SK-N-SH (cell line): ENCODE results near the gene CD3E. TPM values are rescaled to one million over a fixed set of nuclear protein-coding genes. Genes with fewer than 3 reads are reported as not detected.

Source experiments
- CTCF ChIA-PET: fragments of 300-600, 350-600 bp; formaldehyde crosslinking; extraction: SDS; loops from one replicate; lab custom pipeline; 2021; lab: Yijun Ruan, JAX
- POLR2A ChIA-PET: fragments of 350-600 bp; sonication (Branson Sonifier 250); formaldehyde crosslinking; extraction: SDS; loops from one replicate; lab custom pipeline; 2020; ENCODE audit warnings: antibody characterized with exemption, inconsistent platforms; lab: Yijun Ruan, JAX
- DNase-seq: peaks from one replicate; pipeline ENCODE4 v3.0.0; 2012
- H2AFZ ChIP-seq: fragments of 200-600 bp; sonication (generic); 2 replicates; pipeline ENCODE4 v1.8.1; 2016; ENCODE audit warnings: antibody characterized with exemption, mild to moderate bottlenecking, low read depth
- H3F3A ChIP-seq: fragments of 200-600 bp; sonication (generic); replicated peaks from 2 replicates; pipeline ENCODE3; 2016; ENCODE audit warnings: antibody characterized with exemption, mild to moderate bottlenecking; ENCODE audit not compliant: insufficient read depth
- H3K27ac ChIP-seq, 2 experiments: fragments of 200-500 bp in 1 of 2; fragments of 200-600 bp in 1 of 2; sonication (Bioruptor generic) in 1 of 2; sonication (generic), shearing (Covaris generic) in 1 of 2; 2 replicates each; pipeline versions ENCODE4 v1.5.1 to v1.6.1; 2014 to 2016; ENCODE audit warnings: low read depth in 2 of 2, inconsistent platforms in 1 of 2, low read length in 1 of 2, mild to moderate bottlenecking in 1 of 2, mixed read lengths in 1 of 2
- H3K27me3 ChIP-seq: fragments of 200-600 bp; sonication (generic), shearing (Covaris generic); 2 replicates; pipeline ENCODE4 v1.6.1; 2016; ENCODE audit warnings: mixed run types; ENCODE audit not compliant: insufficient read depth
- H3K36me3 ChIP-seq, 2 experiments: fragments of 200-500 bp in 1 of 2; fragments of 200-600 bp in 1 of 2; sonication (Bioruptor generic) in 1 of 2; sonication (generic) in 1 of 2; replicated peaks in 1 of 2; 2 replicates each; pipeline versions ENCODE3 to v1.5.1; 2014 to 2016; ENCODE audit warnings: low read length in 1 of 2, mild to moderate bottlenecking in 1 of 2; ENCODE audit not compliant: insufficient read depth in 2 of 2, control insufficient read depth in 1 of 2
- H3K4me1 ChIP-seq, 2 experiments: fragments of 200-500 bp in 1 of 2; fragments of 200-600 bp in 1 of 2; sonication (Bioruptor generic) in 1 of 2; sonication (generic), shearing (Covaris generic) in 1 of 2; 2 replicates each; pipeline versions ENCODE4 v1.5.1 to v1.6.1; 2014 to 2016; ENCODE audit warnings: low read depth in 1 of 2, low read length in 1 of 2, mixed run types in 1 of 2; ENCODE audit not compliant: insufficient read depth in 2 of 2, control insufficient read depth in 1 of 2
- H3K4me2 ChIP-seq: fragments of 200-600 bp; sonication (generic), shearing (Covaris generic); 2 replicates; pipeline ENCODE4 v1.6.1; 2017; ENCODE audit warnings: mixed run types
- H3K4me3 ChIP-seq, 2 experiments: fragments of 200-500 bp in 1 of 2; fragments of 200-600 bp in 1 of 2; sonication (Bioruptor generic) in 1 of 2; sonication (generic), shearing (Covaris generic) in 1 of 2; 2 replicates each; pipeline versions ENCODE4 v1.5.1 to v1.8.1; 2014 to 2016; ENCODE audit warnings: low read depth in 2 of 2, inconsistent platforms in 1 of 2, low read length in 1 of 2, mild to moderate bottlenecking in 1 of 2, mixed read lengths in 1 of 2, moderate library complexity in 1 of 2
- H3K79me2 ChIP-seq: fragments of 200-600 bp; sonication (generic); 2 replicates; pipeline ENCODE4 v1.8.1; 2017; ENCODE audit warnings: mild to moderate bottlenecking; ENCODE audit not compliant: insufficient read depth
- H3K9ac ChIP-seq: fragments of 200-600 bp; sonication (generic); 2 replicates; pipeline ENCODE4 v1.6.1; 2017; ENCODE audit warnings: mixed run types
- H3K9me2 ChIP-seq: fragments of 200-600 bp; sonication (generic); 2 replicates; pipeline ENCODE4 v1.6.1; 2017; ENCODE audit warnings: mixed run types
- H3K9me3 ChIP-seq: fragments of 200-600 bp; sonication (generic); 2 replicates; pipeline ENCODE4 v1.6.1; 2017; ENCODE audit warnings: mixed run types, mild to moderate bottlenecking, moderate library complexity
- H4K20me1 ChIP-seq: fragments of 200-600 bp; sonication (generic); 2 replicates; pipeline ENCODE4 v1.6.1; 2017; ENCODE audit warnings: mild to moderate bottlenecking, mixed run types; ENCODE audit not compliant: insufficient read depth
- CTCF ChIP-seq: fragments of 200-600 bp; sonication (generic); IDR thresholded peaks from 2 replicates; pipeline ENCODE4 v1.6.1; 2017; ENCODE audit warnings: antibody characterized with exemption, mild to moderate bottlenecking, moderate library complexity
- ELF1 ChIP-seq: IDR thresholded peaks from 2 replicates; pipeline ENCODE4 v1.4.0; 2012
- EZH2phosphoT487 ChIP-seq: fragments of 200-600 bp; sonication (generic); IDR thresholded peaks from 2 replicates; pipeline ENCODE4 v1.6.1; 2017; ENCODE audit warnings: low read depth, mixed run types, mild to moderate bottlenecking, antibody characterized with exemption, moderate library complexity, borderline replicate concordance
- GABPA ChIP-seq: IDR thresholded peaks from 2 replicates; pipeline ENCODE4 v1.4.0; 2012; ENCODE audit warnings: low read depth, mild to moderate bottlenecking
- GATA2 ChIP-seq: sonication (generic); formaldehyde crosslinking; IDR thresholded peaks from 2 replicates; pipeline ENCODE4 v1.5.0; 2020; ENCODE audit warnings: mild to moderate bottlenecking, missing genetic modification reagents
- IRF3 ChIP-seq: fragments of 150-350 bp; IDR thresholded peaks from 2 replicates; pipeline ENCODE4 v1.6.1; 2016; ENCODE audit warnings: mild to moderate bottlenecking, low read depth, low read length
- JUND ChIP-seq: IDR thresholded peaks from 2 replicates; pipeline ENCODE4 v1.4.0; 2012
- MXI1 ChIP-seq: IDR thresholded peaks from 2 replicates; pipeline ENCODE4 v1.6.1; 2012; ENCODE audit warnings: mild to moderate bottlenecking, low read depth, low read length, improper control_type of control experiment
- NRF1 ChIP-seq: IDR thresholded peaks from 2 replicates; pipeline ENCODE4 v1.6.1; 2012; ENCODE audit warnings: low read depth, mild to moderate bottlenecking, low read length
- RAD21 ChIP-seq: IDR thresholded peaks from 2 replicates; pipeline ENCODE4 v1.6.1; 2012; ENCODE audit warnings: mild to moderate bottlenecking, low read length
- RFX5 ChIP-seq: IDR thresholded peaks from 2 replicates; pipeline ENCODE4 v1.6.1; 2012; ENCODE audit warnings: mild to moderate bottlenecking, improper control_type of control experiment, low read length
- SIN3A ChIP-seq: IDR thresholded peaks from 2 replicates; pipeline ENCODE4 v1.6.1; 2012; ENCODE audit warnings: low read depth, mild to moderate bottlenecking, low read length, moderate library complexity, borderline replicate concordance
- TCF12 ChIP-seq: IDR thresholded peaks from 2 replicates; pipeline ENCODE4 v1.4.0; 2012
- TEAD4 ChIP-seq: IDR thresholded peaks from 2 replicates; pipeline ENCODE4 v1.4.0; 2012; ENCODE audit warnings: mild to moderate bottlenecking, borderline replicate concordance; ENCODE audit not compliant: insufficient read depth
- USF1 ChIP-seq: IDR thresholded peaks from 2 replicates; pipeline ENCODE4 v1.4.0; 2012; ENCODE audit warnings: low read depth, borderline replicate concordance
- USF2 ChIP-seq: fragments of 150-350 bp; IDR thresholded peaks from 2 replicates; pipeline ENCODE4 v1.6.1; 2017; ENCODE audit warnings: antibody characterized with exemption, low read length, low read depth, borderline replicate concordance
- WGBS: methylation state at CpG from one replicate; pipeline ENCODE4 v1.1.6; 2017; ENCODE audit warnings: low lambda C conversion rate; 5-methylcytosine and 5-hydroxymethylcytosine counted together
- polyA plus RNA-seq, 3 experiments: library from polyadenylated mRNA; depleted of rRNA; stranded (reverse); fragments of >200 nt; gene quantifications; 2 replicates each; pipeline ENCODE4 v1.2.3, GENCODE V29; 2012
- TF ChIP-seq, protein P1 (sequence below): IDR thresholded peaks from 2 replicates; pipeline ENCODE4 v1.4.0; 2012; ENCODE audit warnings: low read depth

CD3E gene
- polyA plus RNA-seq, 1 of the 3 experiments (the other 2 are of a cell fraction): not detected

- no peaks in the 10 kb centered on the region for H3K9me3 ChIP-seq
- H3K27ac ChIP-seq: no peak overlapping the region
- no peak overlapping the region for H2AFZ ChIP-seq
- H3K9me2 ChIP-seq: no peaks in the 10 kb centered on the region
- WGBS: 51% methylated on average over 2 of the region's 2 CpGs
- H3K4me3 ChIP-seq: no peak overlapping the region
- H3F3A ChIP-seq: no peaks in the 10 kb centered on the region
- TF ChIP-seq EZH2phosphoT487: no peak
- TF ChIP-seq CTCF: no peak
- no peak for TF ChIP-seq TCF12
- no peak for TF ChIP-seq JUND
- no peak for TF ChIP-seq RAD21
- TF ChIP-seq GABPA: no peak
- TF ChIP-seq USF2: no peak
- TF ChIP-seq ELF1: no peak
- TF ChIP-seq TEAD4: no peak
- no peak for TF ChIP-seq MXI1
- TF ChIP-seq SIN3A: no peak
- TF ChIP-seq NRF1: no peak
- TF ChIP-seq IRF3: no peak
- TF ChIP-seq USF1: no peak
- TF ChIP-seq GATA2 (CRISPR knock-in tag): no peak
- TF ChIP-seq RFX5: no peak
- TF ChIP-seq, protein P1, sequence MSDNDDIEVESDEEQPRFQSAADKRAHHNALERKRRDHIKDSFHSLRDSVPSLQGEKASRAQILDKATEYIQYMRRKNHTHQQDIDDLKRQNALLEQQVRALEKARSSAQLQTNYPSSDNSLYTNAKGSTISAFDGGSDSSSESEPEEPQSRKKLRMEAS: no peak
- peaks cover 28% of the 10 kb centered on the region; the same call in 1 of the 2 replicates for H3K27me3 ChIP-seq
- ChIA-PET CTCF (interaction anchor here (1.0 to 1.6 kb wide), 3 partner anchors 9 to 114 kb away, joined by 3 to 4 read pairs (median 4); no protein-coding TSS in a partner anchor), POLR2A (no interaction called here)
- H3K79me2 ChIP-seq: no peaks in the 10 kb centered on the region
- H3K4me2 ChIP-seq: no peak overlapping the region
- no peaks in the 10 kb centered on the region for H3K4me1 ChIP-seq
- no peaks in the 10 kb centered on the region for H4K20me1 ChIP-seq
- no peaks in the 10 kb centered on the region for H3K36me3 ChIP-seq
- H3K9ac ChIP-seq: no peak overlapping the region
- no peak for DNase-seq
Measured at GRCh38 chr11:118312328-118312727, 7.8 kb downstream of the CD3E start.
